PFSK-1 (cell line): Measurements from ENCODE around the gene EML2.

Experiments
- FOXP2 ChIP-seq: optimal IDR thresholded peaks from 2 replicates; pipeline ENCODE3; 2011; ENCODE audit warnings: borderline replicate concordance, control low read depth, inconsistent platforms; ENCODE audit not compliant: insufficient read depth; ENCODE audit errors: extremely low read length, extremely low read depth
- POLR2AphosphoS5 ChIP-seq: IDR thresholded peaks from 2 replicates; pipeline ENCODE4 v1.6.1; 2012; ENCODE audit warnings: low read depth, mild to moderate bottlenecking, control low read depth, low read length, moderate library complexity
- SIN3A ChIP-seq: IDR thresholded peaks from 2 replicates; pipeline ENCODE4 v1.6.1; 2012; ENCODE audit warnings: mild to moderate bottlenecking, low read length, moderate library complexity, borderline replicate concordance; ENCODE audit not compliant: insufficient read depth
- TAF1 ChIP-seq: IDR thresholded peaks from 2 replicates; pipeline ENCODE4 v1.6.1; 2012; ENCODE audit warnings: low read length, control low read depth, borderline replicate concordance; ENCODE audit not compliant: insufficient read depth
- TF ChIP-seq, protein P1 (sequence below), 2 experiments: IDR thresholded peaks; 2 replicates each; pipeline versions ENCODE4 v1.6.1 to v1.8.0; 2011 to 2012; ENCODE audit warnings: low read depth in 2 of 2, low read length in 2 of 2, control low read depth in 1 of 2, inconsistent platforms in 1 of 2, mild to moderate bottlenecking in 1 of 2, moderate library complexity in 1 of 2; ENCODE audit not compliant: insufficient read depth in 1 of 2

EML2 gene

DNA sequence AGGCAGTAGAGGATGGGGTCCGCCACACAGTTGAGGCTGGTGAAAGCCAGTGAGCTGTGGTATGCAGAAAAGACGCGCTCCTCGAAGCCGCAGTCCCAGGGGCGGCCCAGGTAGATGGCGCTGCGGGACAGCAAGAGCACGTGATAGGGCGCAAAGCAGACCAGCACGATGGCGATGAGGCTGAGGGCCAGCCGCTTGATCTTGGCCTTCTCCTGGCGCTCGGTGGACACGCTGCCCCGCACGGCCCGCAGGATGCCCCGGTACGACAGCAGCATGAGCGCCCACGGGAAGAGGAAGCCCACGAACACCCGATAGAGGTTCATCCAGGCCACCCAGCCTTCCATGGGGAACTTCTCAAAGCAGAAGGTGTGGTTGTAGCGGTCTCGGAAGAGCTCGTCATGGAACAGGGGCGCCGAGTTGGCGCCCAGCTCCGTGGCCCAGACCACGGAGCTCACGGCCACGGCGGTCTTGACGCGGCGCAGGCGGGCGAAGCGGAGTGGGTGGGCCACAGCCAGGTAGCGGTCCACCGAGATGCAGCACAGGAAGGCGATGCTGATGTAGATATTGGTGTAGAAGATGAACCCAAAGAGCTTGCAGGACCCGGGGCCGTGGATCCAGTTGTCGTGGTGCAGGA, 48.1 kb downstream of the EML2 start:
- TF ChIP-seq SIN3A (no peak), TAF1 (no peak), POLR2AphosphoS5 (no peak), FOXP2 (no peak)
- TF ChIP-seq, protein P1, sequence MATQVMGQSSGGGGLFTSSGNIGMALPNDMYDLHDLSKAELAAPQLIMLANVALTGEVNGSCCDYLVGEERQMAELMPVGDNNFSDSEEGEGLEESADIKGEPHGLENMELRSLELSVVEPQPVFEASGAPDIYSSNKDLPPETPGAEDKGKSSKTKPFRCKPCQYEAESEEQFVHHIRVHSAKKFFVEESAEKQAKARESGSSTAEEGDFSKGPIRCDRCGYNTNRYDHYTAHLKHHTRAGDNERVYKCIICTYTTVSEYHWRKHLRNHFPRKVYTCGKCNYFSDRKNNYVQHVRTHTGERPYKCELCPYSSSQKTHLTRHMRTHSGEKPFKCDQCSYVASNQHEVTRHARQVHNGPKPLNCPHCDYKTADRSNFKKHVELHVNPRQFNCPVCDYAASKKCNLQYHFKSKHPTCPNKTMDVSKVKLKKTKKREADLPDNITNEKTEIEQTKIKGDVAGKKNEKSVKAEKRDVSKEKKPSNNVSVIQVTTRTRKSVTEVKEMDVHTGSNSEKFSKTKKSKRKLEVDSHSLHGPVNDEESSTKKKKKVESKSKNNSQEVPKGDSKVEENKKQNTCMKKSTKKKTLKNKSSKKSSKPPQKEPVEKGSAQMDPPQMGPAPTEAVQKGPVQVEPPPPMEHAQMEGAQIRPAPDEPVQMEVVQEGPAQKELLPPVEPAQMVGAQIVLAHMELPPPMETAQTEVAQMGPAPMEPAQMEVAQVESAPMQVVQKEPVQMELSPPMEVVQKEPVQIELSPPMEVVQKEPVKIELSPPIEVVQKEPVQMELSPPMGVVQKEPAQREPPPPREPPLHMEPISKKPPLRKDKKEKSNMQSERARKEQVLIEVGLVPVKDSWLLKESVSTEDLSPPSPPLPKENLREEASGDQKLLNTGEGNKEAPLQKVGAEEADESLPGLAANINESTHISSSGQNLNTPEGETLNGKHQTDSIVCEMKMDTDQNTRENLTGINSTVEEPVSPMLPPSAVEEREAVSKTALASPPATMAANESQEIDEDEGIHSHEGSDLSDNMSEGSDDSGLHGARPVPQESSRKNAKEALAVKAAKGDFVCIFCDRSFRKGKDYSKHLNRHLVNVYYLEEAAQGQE (IDR thresholded peaks at IDR 0.05; ENCODE audit: insufficient read depth in 1 of 2, low read depth in 2 of 2, low read length in 2 of 2), result no peak

DNA sequence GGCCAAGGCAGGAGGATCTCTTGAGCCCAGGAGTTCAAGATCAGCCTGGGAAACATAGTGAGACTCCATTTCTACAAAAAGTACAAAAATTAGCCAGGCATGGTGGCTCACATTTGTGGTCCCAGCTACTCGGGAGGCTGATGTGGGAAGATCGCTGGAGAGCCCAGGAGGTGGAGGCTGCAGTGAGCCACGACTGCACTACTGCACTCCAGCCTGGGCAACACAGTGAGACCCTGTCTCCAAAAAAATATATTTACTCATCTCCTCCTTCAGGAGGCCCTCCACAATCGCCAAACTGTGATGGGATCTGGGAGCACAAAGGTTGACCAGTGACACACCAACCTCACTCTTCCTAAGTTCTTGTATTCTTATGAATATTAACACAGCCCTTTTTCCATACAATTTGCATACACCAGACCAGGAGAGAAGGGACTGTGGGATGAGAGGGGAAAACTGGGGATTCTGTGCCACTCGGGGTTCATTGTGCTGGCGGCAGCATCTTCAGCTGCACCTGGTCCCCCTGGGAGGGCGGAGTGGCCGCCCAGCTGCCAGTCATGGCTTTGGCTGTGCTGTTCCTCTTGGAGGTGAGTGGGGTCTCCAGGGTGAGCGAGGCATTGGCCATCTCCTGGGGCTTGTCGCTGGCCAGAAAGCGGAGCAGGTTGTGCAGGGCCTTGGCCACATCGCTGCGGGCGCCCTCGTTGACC, 48.7 kb downstream of the EML2 start:
- TF ChIP-seq TAF1, result no peak
- TF ChIP-seq FOXP2, result no peak
- TF ChIP-seq POLR2AphosphoS5, result no peak
- no peak for TF ChIP-seq SIN3A
- TF ChIP-seq, protein P1 (IDR thresholded peaks at IDR 0.05; ENCODE audit: insufficient read depth in 1 of 2, low read depth in 2 of 2, low read length in 2 of 2), result no peak

DNA sequence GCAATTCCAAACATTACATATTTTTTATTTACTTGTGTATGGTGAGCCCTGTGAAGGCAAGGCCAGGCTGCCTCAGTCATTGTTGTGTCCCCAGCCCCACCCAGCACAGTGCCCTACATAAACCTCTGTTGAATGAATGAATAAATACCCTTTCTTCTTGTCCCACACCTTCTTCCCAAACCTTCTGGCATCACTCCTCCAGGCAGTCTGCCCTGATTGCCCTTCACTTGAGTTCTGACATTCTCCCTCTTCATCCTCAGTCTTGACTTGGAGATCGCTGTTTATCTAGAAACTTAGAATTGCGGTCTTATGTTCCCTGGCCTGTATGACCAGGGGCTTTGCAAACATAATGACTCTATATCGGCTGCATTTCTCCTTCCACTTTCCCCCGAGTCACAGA, 49.4 kb downstream of the EML2 start:
- TF ChIP-seq POLR2AphosphoS5, result no peak
- no peak for TF ChIP-seq SIN3A

DNA sequence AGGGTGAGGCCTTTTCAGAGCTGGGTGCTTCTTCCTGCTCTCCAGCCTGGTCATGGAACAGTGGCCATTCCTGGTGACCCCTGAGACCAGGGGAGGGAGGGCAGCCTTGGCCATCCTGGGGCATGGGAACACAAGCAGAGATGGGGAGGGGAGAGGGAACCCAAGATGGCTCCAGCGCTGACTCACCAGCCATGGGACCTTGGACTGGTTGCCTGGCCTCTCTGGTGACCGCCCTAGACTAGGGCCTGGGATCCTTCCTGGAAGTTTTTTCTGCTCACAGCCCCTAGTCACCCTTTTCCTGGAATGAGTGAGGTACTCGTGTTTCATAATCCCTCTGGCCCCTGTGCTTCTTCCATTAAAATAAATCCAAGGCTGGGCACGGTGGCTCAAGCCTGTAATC, 51.3 kb downstream of the EML2 start:
- TF ChIP-seq, protein P1 (IDR thresholded peaks at IDR 0.05; ENCODE audit: insufficient read depth in 1 of 2, low read depth in 2 of 2, low read length in 2 of 2), result no peak
- no peak for TF ChIP-seq FOXP2
- TF ChIP-seq TAF1, result no peak
- no peak for TF ChIP-seq POLR2AphosphoS5
- no peak for TF ChIP-seq SIN3A

DNA sequence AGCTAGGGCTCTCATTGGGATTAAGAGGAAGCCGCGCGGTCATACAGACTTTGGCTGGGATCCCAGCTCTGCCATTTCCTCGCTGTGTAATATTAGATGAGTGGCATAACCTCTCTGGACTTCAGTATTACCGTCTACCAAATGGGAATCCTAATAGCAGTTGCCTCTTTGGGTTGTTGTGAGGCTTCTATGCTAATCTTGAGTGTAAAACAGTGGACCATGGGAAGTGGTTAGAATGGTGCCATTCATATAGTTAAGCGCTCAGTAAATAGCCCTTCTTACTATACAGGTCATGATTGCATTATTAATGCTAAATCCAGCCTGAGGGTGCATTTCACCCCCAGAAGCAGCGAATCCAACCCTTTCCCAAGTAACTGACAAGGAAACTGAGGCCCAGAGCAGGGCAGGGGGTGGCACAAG, 54.0 kb downstream of the EML2 start:
- TF ChIP-seq, protein P1 (IDR thresholded peaks at IDR 0.05; ENCODE audit: insufficient read depth in 1 of 2, low read depth in 2 of 2, low read length in 2 of 2), result no peak
- TF ChIP-seq TAF1 (no peak), POLR2AphosphoS5 (no peak), SIN3A (no peak), FOXP2 (no peak)
